ENCODE measurements around the gene PBX2.

- TF ChIP-seq CTCF (IDR thresholded peaks at IDR 0.05) = no peak
- TF ChIP-seq POLR2AphosphoS5 (IDR thresholded peaks at IDR 0.05) = no peak
- no peak for TF ChIP-seq POLR2A (IDR thresholded peaks at IDR 0.05)
- TF ChIP-seq EP300 (IDR thresholded peaks at IDR 0.05) = no peak
These were observed 15.6 kb downstream of the PBX2 start for GRCh38 chr6:32174416-32174815.
